ENCODE data around the gene INTS3. TPM values are rescaled to one million over a fixed set of nuclear protein-coding genes. Genes with fewer than 3 reads are reported as not detected.
"Not testable (repeated sequence)": the region's sequence is repeated elsewhere in the genome, so short reads cannot be mapped to it uniquely, and the experiment has no call there.

Gene INTS3
- total RNA-seq, 1 donor from 2014 or later = 45.1 TPM

DNA sequence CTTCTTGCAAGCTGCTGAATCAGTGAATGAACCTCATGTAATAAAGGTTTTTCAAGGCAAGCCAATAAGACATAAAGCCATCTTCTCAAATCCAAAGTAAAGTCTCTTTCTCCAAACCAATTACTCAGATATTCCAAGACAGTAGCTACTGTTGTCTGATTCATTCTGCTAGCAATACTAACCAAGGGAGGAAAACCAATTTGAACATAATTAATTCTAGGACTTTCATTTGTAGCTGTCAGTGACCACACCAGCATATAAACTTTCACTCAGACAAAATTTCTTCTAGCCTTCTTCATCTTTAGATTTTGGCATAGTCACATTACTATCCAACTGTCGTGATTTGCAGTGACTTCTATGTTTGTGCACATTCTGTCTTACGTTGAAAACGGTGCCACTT, 10.5 kb upstream of the INTS3 start:
- Histone ChIP-seq H3K9me3 (ENCODE audit: low read depth) (no peaks in the 10 kb centered on the region), H3K27me3 (no peaks in the 10 kb centered on the region), H3K36me3 (no peaks in the 10 kb centered on the region), H2AFZ (replicated peaks) (no peak overlapping the region), H3K9ac (no peak overlapping the region), H3F3A (ENCODE audit: low read depth) (no peaks in the 10 kb centered on the region), H3K27ac (no peak overlapping the region), H3K4me3 (no peak overlapping the region), H3K79me2 (ENCODE audit: low read depth) (no peaks in the 10 kb centered on the region), H3K4me2 (no peak overlapping the region), H3K4me1 (no peaks in the 10 kb centered on the region), H4K20me1 (ENCODE audit: low read depth) (no peaks in the 10 kb centered on the region)
- no peak overlapping the region for H3K27ac Mint-ChIP-seq
- H3K9me3 Mint-ChIP-seq = no peaks in the 10 kb centered on the region
- H3K27me3 Mint-ChIP-seq (ENCODE audit: insufficient read depth, low read depth) = peaks cover 3% of the 10 kb centered on the region
- TF ChIP-seq EZH2 (IDR thresholded peaks at IDR 0.05) = no peak
- TF ChIP-seq, protein P1, sequence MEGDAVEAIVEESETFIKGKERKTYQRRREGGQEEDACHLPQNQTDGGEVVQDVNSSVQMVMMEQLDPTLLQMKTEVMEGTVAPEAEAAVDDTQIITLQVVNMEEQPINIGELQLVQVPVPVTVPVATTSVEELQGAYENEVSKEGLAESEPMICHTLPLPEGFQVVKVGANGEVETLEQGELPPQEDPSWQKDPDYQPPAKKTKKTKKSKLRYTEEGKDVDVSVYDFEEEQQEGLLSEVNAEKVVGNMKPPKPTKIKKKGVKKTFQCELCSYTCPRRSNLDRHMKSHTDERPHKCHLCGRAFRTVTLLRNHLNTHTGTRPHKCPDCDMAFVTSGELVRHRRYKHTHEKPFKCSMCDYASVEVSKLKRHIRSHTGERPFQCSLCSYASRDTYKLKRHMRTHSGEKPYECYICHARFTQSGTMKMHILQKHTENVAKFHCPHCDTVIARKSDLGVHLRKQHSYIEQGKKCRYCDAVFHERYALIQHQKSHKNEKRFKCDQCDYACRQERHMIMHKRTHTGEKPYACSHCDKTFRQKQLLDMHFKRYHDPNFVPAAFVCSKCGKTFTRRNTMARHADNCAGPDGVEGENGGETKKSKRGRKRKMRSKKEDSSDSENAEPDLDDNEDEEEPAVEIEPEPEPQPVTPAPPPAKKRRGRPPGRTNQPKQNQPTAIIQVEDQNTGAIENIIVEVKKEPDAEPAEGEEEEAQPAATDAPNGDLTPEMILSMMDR (IDR thresholded peaks at IDR 0.05) = no peak
- TF ChIP-seq EZH2phosphoT487 (IDR thresholded peaks at IDR 0.05) = no peak
- H3K4me3 Mint-ChIP-seq = no peak overlapping the region
- no peaks in the 10 kb centered on the region for H3K4me1 Mint-ChIP-seq
- no peaks in the 10 kb centered on the region for H3K36me3 Mint-ChIP-seq
- no peak for DNase-seq (ENCODE audit: low spot score)

DNA sequence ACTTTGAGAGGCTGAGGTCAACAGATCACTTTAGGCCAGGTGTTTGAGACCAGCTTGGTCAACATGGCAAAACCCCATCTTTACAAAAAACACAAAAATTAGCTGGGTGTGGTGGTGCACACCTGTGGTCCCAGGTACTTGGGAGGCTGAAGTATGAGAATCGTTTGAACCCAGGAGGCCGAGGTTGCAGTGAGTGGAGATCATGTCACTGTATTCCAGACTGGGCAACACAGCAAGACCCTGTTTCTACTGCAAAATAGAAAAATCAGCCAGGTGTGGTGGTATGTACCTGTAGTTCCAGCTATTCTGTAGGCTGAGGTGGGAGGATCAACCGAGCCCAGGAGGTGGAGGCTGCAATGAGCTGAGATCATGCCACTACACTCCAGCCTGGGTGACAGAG, 4.2 kb upstream of the INTS3 start:
- Mint-ChIP-seq H3K27ac (no peak overlapping the region), H3K4me1 (peaks cover 7% of the 10 kb centered on the region)
- peaks cover 7% of the 10 kb centered on the region for H3K79me2 ChIP-seq (ENCODE audit: low read depth)

DNA sequence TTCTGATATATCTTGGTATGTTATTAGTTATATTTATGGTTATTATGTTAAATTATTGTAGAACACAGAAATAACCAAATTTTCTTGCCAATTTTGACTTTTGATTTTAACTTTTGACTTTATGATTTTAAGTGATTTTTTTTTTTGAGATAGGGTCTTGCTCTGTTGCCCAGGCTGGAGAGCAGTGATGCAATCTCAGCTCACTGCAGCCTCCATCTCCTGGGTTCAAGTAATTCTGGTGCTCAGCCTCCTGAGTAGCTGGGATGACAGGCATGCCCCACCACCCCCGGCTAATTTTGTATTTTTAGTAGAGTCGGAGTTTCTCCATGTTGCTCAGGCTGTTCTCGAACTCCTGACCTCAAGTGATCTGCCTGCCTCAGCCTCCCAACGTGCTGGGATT, 3.2 kb upstream of the INTS3 start:
- not testable (repeated sequence) for DNase-seq (ENCODE audit: low spot score); H3K36me3 ChIP-seq; H3K4me1 ChIP-seq; H3K27ac ChIP-seq; H3F3A ChIP-seq (ENCODE audit: low read depth); H3K36me3 Mint-ChIP-seq; H3K4me2 ChIP-seq; H3K9me3 ChIP-seq (ENCODE audit: low read depth); H3K27me3 ChIP-seq; H3K9me3 Mint-ChIP-seq; H3K4me3 ChIP-seq; H3K27ac Mint-ChIP-seq; H2AFZ ChIP-seq (replicated peaks); H3K27me3 Mint-ChIP-seq (ENCODE audit: insufficient read depth, low read depth); H3K9ac ChIP-seq; H4K20me1 ChIP-seq (ENCODE audit: low read depth)
- H3K4me1 Mint-ChIP-seq = peaks cover 14% of the 10 kb centered on the region
- peaks cover 17% of the 10 kb centered on the region for H3K79me2 ChIP-seq (ENCODE audit: low read depth)
- H3K4me3 Mint-ChIP-seq = peak overlapping the region; percentile 33

More for the DNA sequence above, 4.2 kb upstream of the INTS3 start:
- no peaks in the 10 kb centered on the region for H3K9me3 ChIP-seq (ENCODE audit: low read depth)
- TF ChIP-seq, protein P1 (IDR thresholded peaks at IDR 0.05) = no peak
- no peak for TF ChIP-seq EZH2phosphoT487 (IDR thresholded peaks at IDR 0.05)
- TF ChIP-seq EZH2 (IDR thresholded peaks at IDR 0.05) = no peak
- no peaks in the 10 kb centered on the region for H3K27me3 ChIP-seq
- H3K9ac ChIP-seq = no peak overlapping the region
- Mint-ChIP-seq H3K27me3 (ENCODE audit: insufficient read depth, low read depth) (peaks cover 2% of the 10 kb centered on the region), H3K36me3 (no peaks in the 10 kb centered on the region), H3K9me3 (no peaks in the 10 kb centered on the region), H3K4me3 (no peak overlapping the region)
- peaks cover 9% of the 10 kb centered on the region for H3F3A ChIP-seq (ENCODE audit: low read depth)
- H3K4me1 ChIP-seq = no peaks in the 10 kb centered on the region
- H3K4me2 ChIP-seq = no peak overlapping the region
- no peaks in the 10 kb centered on the region for H4K20me1 ChIP-seq (ENCODE audit: low read depth)
- H2AFZ ChIP-seq (replicated peaks) = no peak overlapping the region
- no peak overlapping the region for H3K27ac ChIP-seq
- no peaks in the 10 kb centered on the region for H3K36me3 ChIP-seq
- DNase-seq (ENCODE audit: low spot score) = no peak
- H3K4me3 ChIP-seq = no peak overlapping the region

DNA sequence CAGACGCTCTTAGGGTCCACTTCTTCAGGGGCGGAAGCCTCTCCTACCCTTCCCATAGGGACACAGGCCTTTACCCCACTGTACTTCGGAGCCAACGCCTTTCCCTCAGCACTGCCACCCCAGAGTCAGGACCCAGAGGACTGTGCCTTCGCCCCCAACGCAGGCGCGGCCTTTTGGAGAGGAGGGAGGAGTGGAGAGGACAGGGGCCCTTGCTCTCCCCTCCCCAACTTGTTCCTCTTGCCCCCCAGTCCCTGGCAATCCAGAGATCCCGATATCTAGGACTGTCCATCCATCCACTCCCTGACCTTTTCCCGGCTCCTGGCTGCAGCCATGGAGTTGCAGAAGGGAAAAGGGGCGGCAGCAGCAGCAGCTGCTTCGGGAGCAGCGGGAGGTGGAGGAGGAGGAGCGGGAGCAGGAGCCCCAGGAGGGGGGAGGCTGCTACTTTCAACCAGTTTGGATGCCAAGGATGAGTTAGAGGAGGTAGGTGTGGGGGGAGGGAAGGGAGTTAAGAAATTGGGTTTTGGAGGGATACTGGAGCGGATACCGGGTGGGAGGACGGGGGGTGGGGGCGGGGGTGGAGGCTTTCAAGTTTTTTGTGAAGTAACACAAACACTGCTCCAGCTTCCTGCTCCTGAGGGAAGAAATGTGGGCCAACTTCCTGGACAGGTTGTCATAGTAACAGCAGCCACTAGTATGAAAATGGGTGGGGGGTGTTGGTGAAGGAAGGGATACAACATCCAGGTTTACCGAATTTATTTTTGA, 636 bp downstream of the INTS3 start:
- Mint-ChIP-seq H3K9me3 (no peaks in the 10 kb centered on the region), H3K27me3 (ENCODE audit: insufficient read depth, low read depth) (no peaks in the 10 kb centered on the region), H3K4me3 (peak overlapping the region; percentile 96), H3K36me3 (peaks cover 4% of the 10 kb centered on the region), H3K4me1 (peaks cover 30% of the 10 kb centered on the region), H3K27ac (peak overlapping the region; percentile 94)
- DNase-seq (ENCODE audit: low spot score) = peak; percentile 79
- peaks cover 12% of the 10 kb centered on the region for H3F3A ChIP-seq (ENCODE audit: low read depth)
- H3K4me1 ChIP-seq = peaks cover 19% of the 10 kb centered on the region
- H3K4me2 ChIP-seq = peak overlapping the region; percentile 84
- H3K9me3 ChIP-seq (ENCODE audit: low read depth) = no peaks in the 10 kb centered on the region
- peaks cover 42% of the 10 kb centered on the region for H3K79me2 ChIP-seq (ENCODE audit: low read depth)
- TF ChIP-seq, protein P1 (IDR thresholded peaks at IDR 0.05) = no peak
- TF ChIP-seq EZH2 (IDR thresholded peaks at IDR 0.05) (no peak), EZH2phosphoT487 (IDR thresholded peaks at IDR 0.05) (no peak)
- no peaks in the 10 kb centered on the region for H4K20me1 ChIP-seq (ENCODE audit: low read depth)
- peak overlapping the region; percentile 93 for H3K4me3 ChIP-seq
- H3K36me3 ChIP-seq = no peaks in the 10 kb centered on the region
- no peak overlapping the region for H2AFZ ChIP-seq (replicated peaks)
- peak overlapping the region; percentile 96 for H3K9ac ChIP-seq
- H3K27ac ChIP-seq = peak overlapping the region; percentile 82
- no peaks in the 10 kb centered on the region for H3K27me3 ChIP-seq

Data from neural progenitor cell (in vitro differentiated cells).